ENCODE data around the gene SLC6A18.

Gene SLC6A18

GRCh38 chr5:1203968-1204692 lies 21.1 kb upstream of the SLC6A18 start:
- DNase-seq = no peak

GRCh38 chr5:1204693-1205242 lies 20.4 kb upstream of the SLC6A18 start:
- peak; percentile 37 for DNase-seq

GRCh38 chr5:1205255-1206180 lies 19.7 kb upstream of the SLC6A18 start:
- DNase-seq = no peak

- DNase-seq = no peak
Observed at GRCh38 chr5:1206521-1207412, 18.4 kb upstream of the SLC6A18 start.

GRCh38 chr5:1207555-1207954 lies 17.6 kb upstream of the SLC6A18 start:
- DNase-seq = no peak

- no peak for DNase-seq
Observed at GRCh38 chr5:1208221-1208742, 16.9 kb upstream of the SLC6A18 start.

GRCh38 chr5:1208743-1209488 lies 16.3 kb upstream of the SLC6A18 start:
- no peak for DNase-seq

GRCh38 chr5:1209489-1209852 lies 15.7 kb upstream of the SLC6A18 start:
- DNase-seq = no peak

- DNase-seq = no peak
Observed at GRCh38 chr5:1209896-1210776, 15.0 kb upstream of the SLC6A18 start.

- no peak for DNase-seq
Observed at GRCh38 chr5:1210832-1211251, 14.3 kb upstream of the SLC6A18 start.

- no peak for DNase-seq
Observed at GRCh38 chr5:1211701-1212100, 13.5 kb upstream of the SLC6A18 start.

- no peak for DNase-seq
Observed at GRCh38 chr5:1212271-1212670, 12.9 kb upstream of the SLC6A18 start.

GRCh38 chr5:1212881-1213280 lies 12.3 kb upstream of the SLC6A18 start:
- DNase-seq = no peak

- no peak for DNase-seq
Observed at GRCh38 chr5:1213508-1214162, 11.5 kb upstream of the SLC6A18 start.

- DNase-seq = no peak
Observed at GRCh38 chr5:1214163-1214935, 10.8 kb upstream of the SLC6A18 start.

GRCh38 chr5:1214936-1215220 lies 10.3 kb upstream of the SLC6A18 start:
- no peak for DNase-seq

GRCh38 chr5:1215320-1216096 lies 9.7 kb upstream of the SLC6A18 start:
- DNase-seq = no peak

GRCh38 chr5:1216211-1216917 lies 8.8 kb upstream of the SLC6A18 start:
- no peak for DNase-seq

Data from COR-L47 (cell line).